ENCODE measurements around the gene EZR. TPM values are rescaled to one million over a fixed set of nuclear protein-coding genes. Genes with fewer than 3 reads are reported as not detected.

EZR gene
- total and polyA plus RNA-seq, 2 of the 8 experiments (the other 6 are each of a cell fraction or from before 2014, with no cell fraction given) = 122 to 286 TPM

GRCh38 chr6:158772851-158773371 is 46.3 kb downstream of the EZR start:
- Histone ChIP-seq H3K4ac (replicated peaks; ENCODE audit: insufficient read length, low read depth, low read length) (no peak overlapping the region), H3K4me1 (replicated peaks in 1 of 4; ENCODE audit: control insufficient read depth in 3 of 4, insufficient read depth in 4 of 4, low read length in 3 of 4) (peaks cover 0 to 5% (median 0%) of the 10 kb centered on the region in 4 experiments; a peak in 2 of 7 replicates), H3K79me1 (ENCODE audit: low read depth, low read length) (peaks cover 15% of the 10 kb centered on the region), H3K27me3 (replicated peaks in 1 of 4; ENCODE audit: control insufficient read depth in 3 of 4, extremely low read depth in 1 of 4, insufficient read depth in 3 of 4, low read length in 3 of 4) (no peaks in the 10 kb centered on the region), H4K20me1 (replicated peaks in 1 of 2; ENCODE audit: control insufficient read depth in 1 of 2, insufficient read depth in 2 of 2, low read length in 2 of 2) (peaks cover 20 to 37% of the 10 kb centered on the region in 2 experiments), H2BK15ac (ENCODE audit: low read length) (no peak overlapping the region), H3K23me2 (ENCODE audit: low read depth, low read length) (no peaks in the 10 kb centered on the region), H3K23ac (ENCODE audit: insufficient read length) (no peak overlapping the region), H2BK12ac (ENCODE audit: low read depth, low read length) (no peak overlapping the region), H4K91ac (replicated peaks; ENCODE audit: insufficient read length, low read length) (no peak overlapping the region), H3K14ac (ENCODE audit: insufficient read length) (no peak overlapping the region), H2BK120ac (replicated peaks; ENCODE audit: low read depth, low read length) (no peak overlapping the region), H2AFZ (ENCODE audit: low read length) (no peak overlapping the region), H3K27ac (ENCODE audit: low read depth, low read length) (no peak overlapping the region), H3K9ac (replicated peaks in 1 of 4; ENCODE audit: extremely low read depth in 1 of 4, low read depth in 3 of 4, low read length in 3 of 4) (no peak overlapping the region), H3K4me3 (ENCODE audit: extremely low read depth in 1 of 4, insufficient read depth in 2 of 4, low read depth in 3 of 4, low read length in 4 of 4) (no peak overlapping the region), H3K79me2 (ENCODE audit: control insufficient read depth in 1 of 2, insufficient read depth in 2 of 2, low read length in 2 of 2) (peaks cover 0 to 39% of the 10 kb centered on the region in 2 experiments; a peak in 3 of 4 replicates), H4K8ac (ENCODE audit: extremely low read depth, insufficient read depth, low read length) (no peak overlapping the region), H2AK5ac (ENCODE audit: low read depth, low read length) (no peak overlapping the region), H3K56ac (replicated peaks; ENCODE audit: insufficient read length, low read depth, low read length) (no peak overlapping the region), H2BK5ac (ENCODE audit: low read depth, low read length) (no peak overlapping the region), H3K9me3 (ENCODE audit: insufficient read depth in 2 of 2, low read depth in 1 of 2, low read length in 1 of 2) (no peaks in the 10 kb centered on the region), H2BK20ac (ENCODE audit: low read length) (no peak overlapping the region), H3K36me3 (ENCODE audit: control insufficient read depth in 2 of 4, insufficient read depth in 4 of 4, low read length in 3 of 4) (peaks cover 52 to 100% (median 89%) of the 10 kb centered on the region in 4 experiments), H3K4me2 (ENCODE audit: insufficient read depth in 1 of 2, low read depth in 2 of 2, low read length in 2 of 2) (no peak overlapping the region), H4K5ac (ENCODE audit: insufficient read length, low read depth, low read length) (no peak overlapping the region), H3K18ac (ENCODE audit: extremely low read depth, low read length) (no peak overlapping the region)
- CTCF ChIA-PET (ENCODE audit: partially characterized antibody) = interaction anchor here (1.1 to 3.6 kb wide), 8 partner anchors 8 to 199 kb away, joined by 3 to 19 read pairs (median 7); no protein-coding TSS in a partner anchor
- DNase-seq (ENCODE audit: low read depth in 1 of 2, low spot score in 2 of 2) (no peak), FAIRE-seq (no peak)
- POLR2A ChIA-PET (ENCODE audit: partially characterized antibody) = interaction anchor here (0.6 to 4.7 kb wide), 11 partner anchors 9 to 186 kb away, joined by 3 to 20 read pairs (median 4); no protein-coding TSS in a partner anchor
- WGBS, 2 experiments (ENCODE audit: extremely low coverage in 1 of 2, insufficient coverage in 1 of 2, insufficient read length in 1 of 2, insufficient replicate concordance in 2 of 2, low coverage in 1 of 2, low lambda C conversion rate in 2 of 2, missing lambda C conversion rate in 1 of 2) = 89% methylated on average over 6 of the region's 6 CpGs; no CpG with 5 or more reads in 1 of the 2 experiments
- TF ChIP-seq CEBPB (IDR thresholded peaks at IDR 0.05; ENCODE audit: low read depth, low read length) (no peak), SRF (IDR thresholded peaks at IDR 0.05; ENCODE audit: low read depth, low read length) (no peak), SP1 (IDR thresholded peaks at IDR 0.05; ENCODE audit: low read depth, low read length) (no peak)
